K562 (cell line): ENCODE results near the gene DCUN1D3.

Source experiments
- CEBPB ChIP-seq: fragments of 450-650 bp; IDR thresholded peaks from 2 replicates; pipeline ENCODE4 v1.6.1; 2016; ENCODE audit warnings: missing genetic modification characterization, missing compliant biosample characterization
- CTCF ChIP-seq, 3 experiments: IDR thresholded peaks in 2 of 3; conservative IDR thresholded peaks in 1 of 3; 2 replicates each; pipeline ENCODE4 v1.5.1; 2011 to 2012; ENCODE audit warnings: low read length in 3 of 3, mild to moderate bottlenecking in 3 of 3, control low read depth in 2 of 3, improper control_type of control experiment in 1 of 3, inconsistent platforms in 1 of 3, low read depth in 1 of 3, mixed read lengths in 1 of 3, moderate library complexity in 1 of 3; ENCODE audit not compliant: insufficient read depth in 2 of 3
- MYNN ChIP-seq, 2 experiments: sonication (generic); formaldehyde crosslinking in 1 of 2; IDR thresholded peaks; 2 replicates each; pipeline versions ENCODE4 v1.5.0 to v1.6.1; 2016 to 2020; ENCODE audit warnings: antibody characterized with exemption in 1 of 2, missing genetic modification reagents in 1 of 2
- ZNF398 ChIP-seq: fragments of 250-450 bp; sonication (Bioruptor Pico); IDR thresholded peaks from 2 replicates; pipeline ENCODE4 v1.8.0; 2021; ENCODE audit warnings: moderate library complexity, mild to moderate bottlenecking, inconsistent platforms

- TF ChIP-seq MYNN (IDR thresholded peaks at IDR 0.05) (no peak), MYNN (CRISPR knock-in tag; IDR thresholded peaks at IDR 0.05) (no peak), CEBPB (no peak), CTCF (IDR thresholded peaks at IDR 0.05 in 2 of 3, conservative IDR thresholded peaks at IDR 0.05 in 1 of 3; ENCODE audit: insufficient read depth in 2 of 3, low read depth in 1 of 3, low read length in 3 of 3) (no peak), ZNF398 (CRISPR knock-in tag) (no peak)
These were observed 26.0 kb downstream of the DCUN1D3 start for GRCh38 chr16:20874088-20874581.
